Esophagus muscularis mucosa (tissue), 4 donors: ENCODE measurements around the gene SPATA16.

ENCODE experiments used
- CTCF ChIP-seq, 3 experiments: fragments of 200-600 bp in 2 of 3; fragments of 450-650 bp in 1 of 3; sonication (generic) in 2 of 3; IDR thresholded peaks; one replicate each; pipeline ENCODE4 v1.5.1; 2017 to 2019; ENCODE audit warnings: antibody characterized with exemption in 3 of 3, mild to moderate bottlenecking in 2 of 3, moderate library complexity in 1 of 3
- EP300 ChIP-seq: sonication (generic); formaldehyde crosslinking; IDR thresholded peaks from one replicate; pipeline ENCODE4 v1.6.1; 2017; ENCODE audit warnings: antibody characterized with exemption
- POLR2A ChIP-seq: fragments of 450-650 bp; IDR thresholded peaks from one replicate; pipeline ENCODE4 v1.6.1; 2017; ENCODE audit warnings: antibody characterized with exemption, moderate library complexity, mild to moderate bottlenecking, low read depth
- POLR2AphosphoS5 ChIP-seq, 2 donors: sonication (generic); formaldehyde crosslinking; IDR thresholded peaks; one replicate each; pipeline ENCODE4 v1.6.1; 2017; ENCODE audit warnings: antibody characterized with exemption in 2 of 2

DNA sequence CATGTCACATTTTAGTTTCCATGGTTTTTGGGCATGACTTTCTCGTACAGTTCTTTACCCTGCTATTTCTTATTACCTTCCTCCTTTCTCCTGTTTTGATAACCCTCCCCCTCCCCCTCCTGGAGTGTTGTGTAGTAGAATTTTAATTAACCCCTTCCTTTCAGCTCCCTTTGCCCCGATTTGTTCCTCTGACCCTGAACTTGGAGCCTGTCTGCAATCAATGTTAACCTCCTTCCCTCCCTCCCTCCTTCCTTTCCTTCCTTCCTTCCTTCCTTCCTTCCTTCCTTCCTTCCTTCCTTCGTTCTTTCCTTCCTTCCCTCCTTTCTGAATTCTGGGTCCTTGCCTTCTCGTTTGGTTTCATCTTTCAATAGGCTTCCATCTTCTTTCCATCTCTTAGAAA is 300.1 kb downstream of the SPATA16 start:
- TF ChIP-seq CTCF (IDR thresholded peaks at IDR 0.05) (no peak), EP300 (no peak), POLR2A (no peak), POLR2AphosphoS5 (IDR thresholded peaks at IDR 0.05) (no peak)
